Fibroblast of peridontal ligament (primary cell): ENCODE data around the gene PHAF1.
A peak's percentile ranks its signal among the peaks of the same experiment; 100 is the strongest.

Source experiments
- DNase-seq: peaks from one replicate; pipeline ENCODE4 v3.0.0-alpha.2; 2010; ENCODE audit errors: extremely low read depth

The PHAF1 gene

DNA sequence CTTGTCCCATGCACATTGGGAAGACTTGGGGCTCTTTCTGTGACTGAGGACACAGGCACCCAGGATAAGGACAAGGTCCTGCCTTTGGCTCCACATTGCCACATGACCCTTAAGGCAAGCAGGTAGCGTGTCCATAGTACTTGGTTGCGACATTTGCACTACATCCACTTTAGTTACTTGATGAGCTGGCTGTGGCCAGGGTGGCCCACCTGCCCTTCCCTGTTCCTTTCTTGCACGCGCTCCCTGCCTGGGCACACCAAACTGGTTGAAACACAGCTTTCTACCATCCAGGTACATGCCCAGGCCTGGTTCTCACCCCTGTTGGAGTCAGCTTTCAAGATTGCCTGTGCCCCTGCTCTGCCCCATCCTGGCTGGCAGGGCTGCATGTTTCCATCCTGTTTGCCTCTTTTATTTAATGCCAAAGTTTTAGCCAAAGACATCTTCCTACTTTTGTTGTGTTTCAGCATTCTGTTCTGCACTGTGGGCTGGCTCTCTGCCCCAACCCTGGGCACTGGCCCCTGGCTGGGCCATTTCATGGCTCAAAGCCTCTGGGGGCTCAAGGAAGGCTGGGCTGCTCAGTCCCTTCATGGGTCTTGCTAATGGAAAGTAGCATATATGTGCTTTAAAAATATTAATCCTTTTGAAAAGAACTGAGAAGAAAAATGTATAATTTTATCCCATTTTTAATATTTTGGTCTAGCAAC is 37.8 kb downstream of the PHAF1 start:
- no peak for DNase-seq

DNA sequence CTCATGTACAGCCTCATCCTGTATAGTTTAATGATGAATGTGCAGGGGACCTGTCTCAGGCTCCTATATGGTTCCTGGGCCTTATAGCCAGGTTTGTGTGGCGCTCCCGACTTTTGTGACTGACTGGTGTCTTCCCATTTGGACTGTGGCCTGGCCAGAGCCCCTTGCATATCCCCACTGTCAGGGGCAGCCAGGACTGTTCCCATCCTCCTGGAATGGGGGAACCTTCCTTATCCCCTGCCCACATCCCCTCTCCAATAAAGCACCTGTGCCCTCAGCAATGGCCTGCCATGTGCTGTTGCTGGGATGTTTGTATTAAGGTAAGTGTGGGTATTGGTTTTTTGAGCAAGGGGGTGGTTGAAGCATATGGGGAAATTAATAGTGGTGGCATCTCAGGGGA is 38.5 kb downstream of the PHAF1 start:
- no peak for DNase-seq

DNA sequence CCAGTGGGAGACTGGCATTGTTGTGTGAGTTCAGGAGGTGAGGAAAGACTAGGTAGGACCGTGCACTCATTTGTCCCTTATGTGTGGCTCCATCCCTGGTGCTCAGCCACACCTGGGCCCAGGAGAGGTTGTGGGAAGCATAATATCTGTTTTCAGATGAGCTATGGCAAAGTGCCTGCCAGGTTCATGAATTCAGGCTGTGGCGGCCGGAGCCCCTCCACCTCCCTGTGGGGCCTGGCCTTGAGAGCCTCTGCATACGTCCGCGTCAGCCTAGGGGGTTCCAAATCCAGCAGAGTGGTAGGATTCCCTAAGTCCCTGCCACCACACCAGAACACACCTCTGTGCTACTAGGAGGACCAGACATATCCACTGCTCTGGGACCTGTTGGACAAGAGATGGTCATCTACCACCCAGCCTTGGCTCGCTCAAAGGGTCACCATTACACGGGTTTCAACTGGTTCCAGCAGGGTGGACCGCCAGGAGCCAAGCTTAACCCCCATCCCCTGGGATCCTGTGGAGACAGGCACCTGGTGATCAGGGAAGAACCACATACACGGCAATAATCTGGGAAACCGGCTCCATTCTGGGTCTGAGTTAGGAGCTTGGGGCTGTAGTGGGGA is 39.0 kb downstream of the PHAF1 start:
- DNase-seq = no peak

- no peak for DNase-seq
These were observed 39.7 kb downstream of the PHAF1 start for GRCh38 chr16:67149276-67150046.

- peak; percentile 55 for DNase-seq
These were observed 40.5 kb downstream of the PHAF1 start for GRCh38 chr16:67150047-67150832.

DNA sequence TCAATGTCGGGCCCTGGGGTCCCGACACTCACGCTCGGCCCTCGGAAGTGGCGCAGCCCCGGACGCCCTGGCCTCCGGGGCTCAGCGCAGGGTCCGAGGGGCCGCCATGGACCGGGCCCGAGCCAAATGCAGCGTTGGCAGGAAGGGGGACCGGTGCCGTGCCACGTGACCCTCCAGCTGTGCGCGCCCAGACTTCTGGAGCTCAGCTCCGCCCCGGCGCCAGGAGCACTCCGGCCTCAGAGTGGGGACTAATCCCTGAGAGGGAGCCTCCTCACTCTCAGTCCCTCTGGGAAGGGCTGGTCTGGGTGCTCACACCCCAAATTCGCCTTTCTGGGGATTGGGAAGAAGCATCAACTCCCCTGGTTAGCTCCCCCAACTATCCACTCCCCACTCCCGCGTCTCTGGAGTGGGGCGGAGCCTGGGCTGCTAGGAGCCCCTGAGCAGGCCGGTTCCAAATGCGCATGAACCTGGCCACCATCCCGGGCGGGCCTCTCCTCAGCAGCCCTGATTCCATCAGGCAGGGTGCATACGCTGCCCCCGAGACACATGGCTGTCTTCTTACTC is 41.2 kb downstream of the PHAF1 start, which contains the start of gene B3GNT9:
Gene B3GNT9, minus strand, starts transcription at position 166 of the 564 bp plus-strand sequence. CDS start 513 bp downstream, outside the sequence.
- DNase-seq = peak; percentile 76

GRCh38 chr16:67151431-67152097 is 41.8 kb downstream of the PHAF1 start:
- DNase-seq = no peak

- no peak for DNase-seq
These were observed 45.0 kb downstream of the PHAF1 start for GRCh38 chr16:67154578-67155294.

GRCh38 chr16:67155295-67156142 is 45.8 kb downstream of the PHAF1 start:
- peak; percentile 64 for DNase-seq

- DNase-seq = no peak
These were observed 46.6 kb downstream of the PHAF1 start for GRCh38 chr16:67156143-67156844.

DNA sequence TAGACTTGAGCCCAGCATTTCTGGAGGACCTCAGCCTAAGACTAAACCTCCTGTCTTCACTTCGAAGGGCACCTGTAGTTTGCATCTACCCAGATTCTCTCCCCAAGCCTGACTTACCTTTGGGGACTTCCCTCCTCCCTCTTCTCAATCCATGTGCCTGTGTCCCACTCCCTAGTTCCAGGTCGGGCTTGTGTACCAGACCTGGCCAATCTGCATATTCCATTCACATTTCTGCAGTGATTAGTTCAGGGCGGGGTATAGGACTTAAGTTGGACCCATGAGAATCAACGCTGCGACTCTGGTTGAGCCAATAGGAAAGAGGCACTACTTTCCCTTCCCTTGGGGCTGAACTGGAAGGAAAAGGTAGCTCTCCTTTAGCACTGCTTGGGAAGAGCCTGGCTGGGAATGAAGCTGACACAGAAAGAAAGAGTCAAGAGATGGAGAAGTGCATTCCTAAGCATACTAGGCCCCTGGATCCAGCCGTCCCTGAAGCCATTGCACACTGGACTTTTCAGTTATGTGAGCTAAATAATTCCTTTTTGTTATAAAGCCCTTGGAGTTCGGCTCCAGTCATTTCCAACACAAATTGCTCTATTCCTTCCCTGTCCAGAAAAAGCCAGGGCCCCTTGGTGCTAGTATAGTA is 47.5 kb downstream of the PHAF1 start:
- DNase-seq = no peak

- no peak for DNase-seq
These were observed 48.3 kb downstream of the PHAF1 start for GRCh38 chr16:67157892-67158635.

- DNase-seq = no peak
These were observed 49.2 kb downstream of the PHAF1 start for GRCh38 chr16:67158637-67159600.

- DNase-seq = no peak
These were observed 51.9 kb downstream of the PHAF1 start for GRCh38 chr16:67161595-67162058.

GRCh38 chr16:67162506-67163163 is 52.9 kb downstream of the PHAF1 start:
- peak; percentile 29 for DNase-seq
